ENCODE results near the gene ATP6V0A1.
"Not testable (repeated sequence)": the region's sequence is repeated elsewhere in the genome, so short reads cannot be mapped to it uniquely, and the experiment has no call there.

Gene ATP6V0A1

DNA sequence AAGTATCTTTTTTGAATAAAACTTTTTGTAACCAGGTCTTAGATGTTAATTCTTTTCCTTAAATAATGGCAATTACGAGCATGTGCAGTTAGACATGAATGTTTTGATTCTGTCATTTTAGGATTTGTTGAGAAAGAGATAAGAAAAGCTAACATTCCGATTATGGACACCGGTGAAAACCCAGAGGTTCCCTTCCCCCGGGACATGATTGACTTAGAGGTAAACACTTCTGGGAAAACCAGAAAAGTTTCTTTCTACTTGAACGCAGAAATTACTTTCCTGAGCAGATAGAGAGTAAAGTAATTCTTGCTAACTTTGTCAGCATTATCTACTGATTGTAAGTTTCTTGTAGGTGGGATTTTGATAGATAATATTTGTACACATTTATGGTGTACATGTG is 9.2 kb downstream of the ATP6V0A1 start:
- TF ChIP-seq, protein P1, sequence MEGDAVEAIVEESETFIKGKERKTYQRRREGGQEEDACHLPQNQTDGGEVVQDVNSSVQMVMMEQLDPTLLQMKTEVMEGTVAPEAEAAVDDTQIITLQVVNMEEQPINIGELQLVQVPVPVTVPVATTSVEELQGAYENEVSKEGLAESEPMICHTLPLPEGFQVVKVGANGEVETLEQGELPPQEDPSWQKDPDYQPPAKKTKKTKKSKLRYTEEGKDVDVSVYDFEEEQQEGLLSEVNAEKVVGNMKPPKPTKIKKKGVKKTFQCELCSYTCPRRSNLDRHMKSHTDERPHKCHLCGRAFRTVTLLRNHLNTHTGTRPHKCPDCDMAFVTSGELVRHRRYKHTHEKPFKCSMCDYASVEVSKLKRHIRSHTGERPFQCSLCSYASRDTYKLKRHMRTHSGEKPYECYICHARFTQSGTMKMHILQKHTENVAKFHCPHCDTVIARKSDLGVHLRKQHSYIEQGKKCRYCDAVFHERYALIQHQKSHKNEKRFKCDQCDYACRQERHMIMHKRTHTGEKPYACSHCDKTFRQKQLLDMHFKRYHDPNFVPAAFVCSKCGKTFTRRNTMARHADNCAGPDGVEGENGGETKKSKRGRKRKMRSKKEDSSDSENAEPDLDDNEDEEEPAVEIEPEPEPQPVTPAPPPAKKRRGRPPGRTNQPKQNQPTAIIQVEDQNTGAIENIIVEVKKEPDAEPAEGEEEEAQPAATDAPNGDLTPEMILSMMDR (IDR thresholded peaks at IDR 0.05; ENCODE audit: low read depth, low read length, missing control alignments), result no peak
- no peak for DNase-seq (ENCODE audit: extremely low read depth, low read depth)
- H3K4me3 ChIP-seq (replicated peaks; ENCODE audit: low read depth, low read length), result no peak overlapping the region

DNA sequence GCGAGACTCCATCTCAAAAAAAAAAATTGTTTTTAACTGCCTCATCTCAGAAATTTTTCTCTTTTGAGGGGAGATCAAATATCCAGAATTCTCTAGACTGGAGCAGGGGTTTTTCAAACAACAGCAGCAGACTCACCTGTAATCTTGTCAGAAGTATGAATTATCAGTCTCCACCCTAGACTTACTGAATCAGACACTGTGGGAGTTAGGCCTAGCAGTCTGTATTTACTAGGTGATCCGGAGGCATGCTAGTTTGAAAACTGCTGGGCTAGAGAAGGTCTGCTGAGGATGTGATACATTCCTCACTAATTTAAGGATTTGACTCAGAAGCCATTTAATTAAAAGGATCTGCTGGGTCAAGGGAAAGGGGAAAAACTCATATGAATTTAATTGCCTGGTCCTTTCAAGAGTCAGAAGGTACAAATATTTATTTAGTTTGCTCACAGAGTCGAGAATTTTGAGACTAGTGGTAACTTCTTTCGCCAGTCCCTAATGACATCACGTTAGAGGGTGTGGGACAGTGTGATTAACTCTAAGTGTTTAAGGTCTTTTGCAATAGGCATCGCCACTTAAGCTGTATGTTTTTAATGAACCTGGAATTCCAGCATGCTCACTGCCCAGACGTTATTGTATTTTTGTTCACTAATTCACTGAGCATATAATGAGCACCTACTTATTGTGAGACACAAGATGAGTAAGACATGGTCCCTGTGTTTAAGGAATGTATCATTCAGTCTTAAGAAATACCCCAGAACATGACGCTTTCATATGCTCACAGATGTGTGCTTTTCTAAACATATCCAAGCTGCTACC is 14.2 kb downstream of the ATP6V0A1 start:
- TF ChIP-seq, protein P1 (IDR thresholded peaks at IDR 0.05; ENCODE audit: low read depth, low read length, missing control alignments), result no peak
- no peak for DNase-seq (ENCODE audit: extremely low read depth, low read depth)
- H3K4me3 ChIP-seq (replicated peaks; ENCODE audit: low read depth, low read length), result no peak overlapping the region

DNA sequence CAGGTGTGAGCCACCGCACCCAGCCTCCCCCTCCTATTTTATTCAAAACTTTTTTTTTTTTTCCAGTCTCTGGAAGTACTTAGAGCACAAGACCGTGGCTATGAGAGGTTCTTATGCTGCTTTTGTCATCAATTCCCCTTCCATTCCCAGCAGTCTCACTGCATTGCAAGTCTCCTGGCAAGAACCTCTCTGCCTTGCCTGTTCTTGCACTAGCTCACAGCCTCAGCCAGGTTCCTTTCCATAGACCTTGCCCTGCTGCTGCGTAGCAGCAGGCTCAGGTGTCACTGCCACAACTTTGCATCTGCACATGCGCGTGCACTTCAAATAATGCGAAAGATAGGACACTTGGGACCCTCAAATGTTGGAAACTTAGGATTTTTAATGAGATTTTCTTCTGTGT is 15.6 kb downstream of the ATP6V0A1 start:
- no peak for DNase-seq (ENCODE audit: extremely low read depth, low read depth)
- H3K4me3 ChIP-seq (replicated peaks; ENCODE audit: low read depth, low read length), result no peak overlapping the region
- TF ChIP-seq, protein P1 (IDR thresholded peaks at IDR 0.05; ENCODE audit: low read depth, low read length, missing control alignments), result no peak

DNA sequence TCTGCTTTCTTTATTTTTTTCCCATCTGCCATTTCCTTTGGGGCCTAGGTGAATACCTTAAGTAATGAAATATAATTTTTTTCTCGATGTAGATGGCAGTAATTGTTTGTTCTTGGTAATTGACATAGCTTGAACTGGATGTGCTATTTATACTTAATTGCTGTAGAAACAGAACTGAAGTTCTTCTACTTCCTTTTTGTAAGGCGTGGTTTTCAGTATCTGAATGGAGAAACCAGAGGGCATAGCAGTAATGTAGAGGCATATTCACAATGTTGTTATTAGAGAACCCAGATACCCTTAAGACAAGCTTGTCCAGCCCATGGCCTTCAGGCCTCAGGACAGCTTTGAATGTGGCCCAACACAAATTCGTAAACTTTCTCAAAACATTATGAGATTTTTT is 16.4 kb downstream of the ATP6V0A1 start:
- TF ChIP-seq, protein P1 (IDR thresholded peaks at IDR 0.05; ENCODE audit: low read depth, low read length, missing control alignments), result no peak
- DNase-seq (ENCODE audit: extremely low read depth, low read depth), result no peak
- no peak overlapping the region for H3K4me3 ChIP-seq (replicated peaks; ENCODE audit: low read depth, low read length)

DNA sequence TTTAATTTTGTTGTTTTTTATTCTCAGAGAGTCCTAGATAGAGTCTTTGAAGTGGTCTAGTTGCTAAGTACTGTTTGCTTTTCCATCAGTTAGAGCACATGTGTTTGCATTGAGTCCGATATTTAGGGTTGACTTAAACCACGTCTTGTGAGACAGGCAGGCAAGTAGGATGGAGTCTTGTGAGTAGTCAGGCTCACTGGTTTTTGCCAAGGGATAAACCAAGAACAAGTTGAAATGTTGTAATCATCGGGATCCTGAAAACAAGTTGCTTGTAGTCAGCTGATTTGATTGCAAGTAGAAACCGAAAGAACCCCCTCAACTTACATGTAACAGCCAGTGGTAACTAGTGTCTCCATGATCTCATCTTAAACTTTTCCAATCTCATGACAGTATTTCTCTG is 17.2 kb downstream of the ATP6V0A1 start:
- no peak for DNase-seq (ENCODE audit: extremely low read depth, low read depth)
- TF ChIP-seq, protein P1 (IDR thresholded peaks at IDR 0.05; ENCODE audit: low read depth, low read length, missing control alignments), result no peak
- H3K4me3 ChIP-seq (replicated peaks; ENCODE audit: low read depth, low read length), result no peak overlapping the region

DNA sequence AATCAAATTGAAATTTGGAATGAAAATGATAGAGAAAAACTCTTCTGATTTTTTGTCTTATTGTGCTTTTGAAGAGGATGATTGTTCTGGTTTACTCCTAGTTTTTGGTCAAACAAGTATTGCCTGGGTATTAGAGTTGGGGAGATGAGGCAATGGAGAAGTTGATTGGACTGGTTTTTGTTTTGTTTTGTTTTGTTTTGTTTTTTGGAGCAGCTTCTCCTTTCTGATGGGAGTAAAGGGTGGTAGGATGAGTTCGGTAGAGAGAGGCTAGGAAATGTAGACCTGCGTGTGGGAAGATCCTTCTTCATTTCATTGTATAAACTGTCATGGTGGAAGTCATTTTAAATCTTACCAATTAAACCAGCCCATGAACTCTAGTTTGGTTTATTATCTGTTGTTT is 17.7 kb downstream of the ATP6V0A1 start:
- no peak for DNase-seq (ENCODE audit: extremely low read depth, low read depth)
- TF ChIP-seq, protein P1 (IDR thresholded peaks at IDR 0.05; ENCODE audit: low read depth, low read length, missing control alignments), result no peak
- H3K4me3 ChIP-seq (replicated peaks; ENCODE audit: low read depth, low read length), result no peak overlapping the region

DNA sequence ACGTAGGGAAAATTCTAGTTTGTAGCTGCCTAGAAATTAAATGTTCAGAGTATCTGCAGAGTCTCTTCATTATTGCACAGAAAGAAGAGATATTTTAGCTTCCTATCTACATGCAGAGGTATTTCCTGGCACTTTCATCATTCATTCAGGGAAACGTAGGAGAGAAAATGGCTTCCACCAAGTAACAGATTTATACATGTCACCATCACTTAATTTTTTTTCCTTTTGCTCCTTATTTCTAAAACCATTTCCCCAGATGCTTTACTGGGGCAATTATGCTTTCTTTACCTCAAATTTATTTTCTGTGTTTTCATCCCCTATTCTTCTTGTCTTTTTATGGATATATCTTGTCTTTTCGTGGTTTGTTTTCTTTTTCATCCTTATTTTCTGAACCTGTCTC is 18.5 kb downstream of the ATP6V0A1 start:
- no peak overlapping the region for H3K4me3 ChIP-seq (replicated peaks; ENCODE audit: low read depth, low read length)
- no peak for DNase-seq (ENCODE audit: extremely low read depth, low read depth)
- TF ChIP-seq, protein P1 (IDR thresholded peaks at IDR 0.05; ENCODE audit: low read depth, low read length, missing control alignments), result no peak

DNA sequence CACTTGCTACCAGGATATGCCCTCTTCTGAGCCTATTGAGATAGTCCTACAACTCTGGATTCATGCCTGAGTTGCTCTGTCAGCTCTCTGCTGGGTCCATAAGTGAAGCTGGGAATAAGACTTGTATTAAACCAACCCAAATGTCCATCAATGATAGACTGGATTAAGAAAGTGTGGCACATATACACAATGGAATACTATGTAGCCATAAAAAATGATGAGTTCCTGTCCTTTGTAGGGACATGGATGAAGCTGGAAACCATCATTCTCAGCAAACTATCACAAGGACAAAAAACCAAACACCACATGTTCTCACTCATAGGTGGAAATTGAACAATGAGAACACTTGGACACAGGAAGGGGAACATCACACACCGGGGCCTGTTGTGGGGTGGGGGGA is 19.1 kb downstream of the ATP6V0A1 start:
- H3K4me3 ChIP-seq (replicated peaks; ENCODE audit: low read depth, low read length); DNase-seq (ENCODE audit: extremely low read depth, low read depth): not testable (repeated sequence)
